ENCODE measurements around the gene CPTP.

The CPTP gene

DNA sequence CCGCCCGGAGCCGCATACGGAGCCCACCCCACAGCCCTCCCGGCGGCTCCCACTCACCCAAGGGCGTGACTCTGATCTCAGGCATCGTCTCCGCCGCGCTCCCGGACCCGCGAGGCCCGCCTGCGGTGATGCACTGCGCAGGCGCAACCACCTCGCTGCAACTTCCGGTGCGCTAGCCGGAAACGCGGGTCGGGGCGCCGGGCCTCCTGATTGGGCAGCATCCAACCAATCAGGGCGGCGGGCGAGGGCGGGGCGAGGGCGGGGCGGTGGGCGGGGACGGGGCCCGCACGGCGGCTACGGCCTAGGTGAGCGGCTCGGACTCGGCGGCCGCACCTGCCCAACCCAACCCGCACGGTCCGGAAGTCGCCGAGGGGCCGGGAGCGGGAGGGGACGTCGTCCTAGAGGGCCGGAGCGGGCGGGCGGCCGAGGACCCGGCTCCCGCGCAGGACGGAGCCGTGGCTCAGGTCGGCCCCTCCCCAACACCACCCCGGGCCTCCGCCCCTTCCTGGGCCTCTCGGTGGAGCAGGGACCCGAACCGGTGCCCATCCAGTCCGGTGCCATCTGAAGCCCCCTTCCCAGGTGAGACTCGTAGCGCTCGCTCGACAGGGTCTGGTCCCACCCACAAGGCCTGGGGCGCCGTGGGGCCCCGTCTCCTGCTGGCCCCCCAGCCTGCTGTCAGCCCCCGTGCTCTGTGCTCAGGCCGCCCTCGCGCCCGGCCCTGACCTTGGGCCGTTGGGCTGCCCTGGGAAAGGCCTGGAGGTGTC, at the start of gene CPTP, which contains the start of gene INTS11:
TSS of gene CPTP (plus strand) at position 279 of the 764 bp plus-strand sequence. CDS start 2,109 bp downstream, outside the sequence.
TSS of gene INTS11 (minus strand) at position 137 of the 764 bp plus-strand sequence. CDS start at position 85, 52 bp downstream.
- TF ChIP-seq, protein P1, sequence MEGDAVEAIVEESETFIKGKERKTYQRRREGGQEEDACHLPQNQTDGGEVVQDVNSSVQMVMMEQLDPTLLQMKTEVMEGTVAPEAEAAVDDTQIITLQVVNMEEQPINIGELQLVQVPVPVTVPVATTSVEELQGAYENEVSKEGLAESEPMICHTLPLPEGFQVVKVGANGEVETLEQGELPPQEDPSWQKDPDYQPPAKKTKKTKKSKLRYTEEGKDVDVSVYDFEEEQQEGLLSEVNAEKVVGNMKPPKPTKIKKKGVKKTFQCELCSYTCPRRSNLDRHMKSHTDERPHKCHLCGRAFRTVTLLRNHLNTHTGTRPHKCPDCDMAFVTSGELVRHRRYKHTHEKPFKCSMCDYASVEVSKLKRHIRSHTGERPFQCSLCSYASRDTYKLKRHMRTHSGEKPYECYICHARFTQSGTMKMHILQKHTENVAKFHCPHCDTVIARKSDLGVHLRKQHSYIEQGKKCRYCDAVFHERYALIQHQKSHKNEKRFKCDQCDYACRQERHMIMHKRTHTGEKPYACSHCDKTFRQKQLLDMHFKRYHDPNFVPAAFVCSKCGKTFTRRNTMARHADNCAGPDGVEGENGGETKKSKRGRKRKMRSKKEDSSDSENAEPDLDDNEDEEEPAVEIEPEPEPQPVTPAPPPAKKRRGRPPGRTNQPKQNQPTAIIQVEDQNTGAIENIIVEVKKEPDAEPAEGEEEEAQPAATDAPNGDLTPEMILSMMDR (conservative IDR thresholded peaks at IDR 0.05; ENCODE audit: low read depth, low read length) = no peak
- peak within 1 kb of the TSS; percentile 88 for H3K4me3 ChIP-seq (ENCODE audit: low read depth, low read length)
- peak; percentile 92 for DNase-seq (ENCODE audit: low read depth)

DNA sequence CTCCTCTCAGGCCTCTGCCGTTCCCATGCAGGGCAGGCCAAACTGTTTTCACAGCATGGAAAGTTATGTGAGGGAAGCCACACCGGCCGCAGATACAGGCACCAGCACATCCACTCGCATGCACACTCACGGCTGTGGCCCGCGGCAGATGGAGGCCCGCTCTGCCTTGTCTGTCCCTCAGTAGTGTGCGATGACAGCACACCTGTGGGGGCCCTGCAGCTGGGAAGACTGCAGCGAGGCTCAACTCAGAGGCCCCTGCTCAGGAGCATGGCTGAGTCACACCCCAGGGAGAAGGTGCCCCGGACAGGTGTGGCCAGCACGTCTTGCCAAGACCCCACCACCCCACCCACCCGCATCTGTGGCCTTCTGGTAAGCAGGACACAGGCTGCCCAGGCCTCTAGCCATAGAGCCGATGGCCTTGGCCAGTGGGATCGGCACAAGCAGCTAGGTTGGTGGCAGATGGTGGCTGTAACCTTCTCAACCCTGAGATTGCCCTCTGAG, 49.6 kb upstream of the CPTP start:
- H3K4me3 ChIP-seq (ENCODE audit: low read depth, low read length) = no peak overlapping the region
- no peak for DNase-seq (ENCODE audit: low read depth)

DNA sequence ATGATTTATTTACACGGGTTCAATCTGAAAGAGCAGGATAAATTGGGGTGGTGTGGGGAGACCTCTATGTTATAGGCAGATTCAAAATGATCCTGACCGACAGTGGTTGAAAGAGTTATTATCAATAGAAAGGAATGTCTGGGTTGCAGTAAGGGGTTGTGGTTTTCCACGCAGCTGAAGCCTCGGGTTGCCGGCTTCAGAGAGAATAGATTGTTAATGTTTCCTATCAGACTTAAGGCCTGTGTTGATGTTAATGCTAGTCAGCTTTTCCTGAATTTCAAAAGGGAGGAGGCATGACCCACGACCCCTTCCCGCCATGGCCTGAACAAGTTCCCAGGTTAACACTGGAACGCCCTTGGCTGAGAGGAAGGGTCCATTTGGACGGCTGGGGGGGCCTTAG, 48.8 kb upstream of the CPTP start:
- H3K4me3 ChIP-seq (ENCODE audit: low read depth, low read length) = no peak overlapping the region
- TF ChIP-seq, protein P1 (conservative IDR thresholded peaks at IDR 0.05; ENCODE audit: low read depth, low read length) = no peak
- DNase-seq (ENCODE audit: low read depth) = no peak

More for the DNA sequence above, 49.6 kb upstream of the CPTP start:
- TF ChIP-seq, protein P1 (conservative IDR thresholded peaks at IDR 0.05; ENCODE audit: low read depth, low read length) = no peak

DNA sequence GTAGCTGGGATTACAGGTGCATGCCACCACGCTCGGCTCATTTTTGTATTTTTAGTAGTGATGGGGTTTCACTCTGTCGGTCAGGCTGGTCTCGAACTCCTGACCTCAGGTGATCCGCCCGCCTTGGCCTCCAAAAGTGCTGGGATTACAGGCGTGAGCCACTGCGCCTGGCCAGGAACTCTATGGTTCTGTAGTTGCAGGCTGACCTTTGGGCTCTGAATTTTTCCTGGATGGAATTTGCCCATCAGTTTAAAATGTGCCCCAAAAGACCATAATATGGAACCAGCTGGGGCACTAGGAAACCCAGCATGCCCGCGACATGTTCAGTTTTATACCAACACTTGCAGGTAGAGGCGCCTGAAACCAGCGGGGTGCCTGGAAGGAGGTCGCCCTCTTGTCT, 46.0 kb upstream of the CPTP start:
- TF ChIP-seq, protein P1 (conservative IDR thresholded peaks at IDR 0.05; ENCODE audit: low read depth, low read length) = no peak
- no peak overlapping the region for H3K4me3 ChIP-seq (ENCODE audit: low read depth, low read length)
- DNase-seq (ENCODE audit: low read depth) = no peak

DNA sequence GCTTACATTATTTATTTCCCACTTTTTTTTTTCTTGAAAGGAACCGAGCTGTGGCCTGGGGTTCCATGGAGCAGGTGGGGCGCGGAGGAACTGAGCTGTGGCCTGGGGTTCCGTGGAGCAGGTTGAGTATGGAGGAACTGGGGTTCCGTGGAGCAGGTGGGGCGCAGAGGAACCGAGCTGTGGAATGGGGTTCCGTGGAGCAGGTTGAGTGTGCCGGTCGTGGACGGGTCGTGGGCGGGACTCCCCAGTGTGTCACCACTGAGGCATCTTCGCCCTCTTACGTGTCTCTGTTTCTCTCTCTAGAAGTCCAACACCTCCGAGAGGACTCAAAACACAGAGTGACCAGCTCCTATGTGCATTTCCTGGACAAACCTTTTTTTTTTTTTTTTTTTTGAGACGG, 45.6 kb upstream of the CPTP start:
- TF ChIP-seq, protein P1 (conservative IDR thresholded peaks at IDR 0.05; ENCODE audit: low read depth, low read length) = no peak
- no peak for DNase-seq (ENCODE audit: low read depth)
- H3K4me3 ChIP-seq (ENCODE audit: low read depth, low read length) = no peak overlapping the region

DNA sequence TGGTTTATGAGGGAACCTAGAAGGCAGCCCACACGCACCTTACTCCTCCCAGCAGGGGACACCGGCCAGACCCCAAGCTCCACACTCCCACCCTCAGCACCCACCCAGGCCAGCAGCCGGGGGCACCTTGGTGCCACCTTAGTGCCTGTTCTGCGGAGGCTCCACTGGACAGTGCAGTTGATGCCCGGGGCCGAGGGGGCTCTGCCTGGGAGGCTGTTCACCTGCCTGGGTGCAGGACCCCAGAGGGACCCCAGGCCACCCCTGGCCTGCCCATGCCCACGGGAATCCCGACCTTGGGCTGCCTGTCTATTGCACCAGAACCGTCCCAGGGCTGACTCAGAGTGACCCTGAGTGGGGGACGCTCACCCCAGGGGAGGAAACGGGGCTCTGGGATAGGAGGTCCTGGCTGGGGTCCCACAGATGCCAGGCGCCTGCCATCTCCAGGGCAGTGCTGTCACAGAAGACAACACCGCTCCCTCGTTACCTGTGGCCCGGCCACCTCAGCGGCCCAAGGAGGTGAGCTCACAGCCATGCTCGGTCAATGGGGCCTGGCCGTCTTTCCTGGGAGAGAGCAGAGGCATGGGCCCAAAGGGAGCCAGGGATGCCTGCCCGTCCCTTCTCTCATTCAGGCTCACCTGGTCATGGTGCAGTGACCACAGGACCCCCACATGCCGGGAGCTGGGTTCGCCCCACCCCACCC, 43.7 kb upstream of the CPTP start:
- TF ChIP-seq, protein P1 (conservative IDR thresholded peaks at IDR 0.05; ENCODE audit: low read depth, low read length) = no peak
- DNase-seq (ENCODE audit: low read depth) = no peak
- H3K4me3 ChIP-seq (ENCODE audit: low read depth, low read length) = no peak overlapping the region

Data from choroid plexus epithelial cell (primary cell).